Measurements from ENCODE around the gene FAM149B1.

DNA sequence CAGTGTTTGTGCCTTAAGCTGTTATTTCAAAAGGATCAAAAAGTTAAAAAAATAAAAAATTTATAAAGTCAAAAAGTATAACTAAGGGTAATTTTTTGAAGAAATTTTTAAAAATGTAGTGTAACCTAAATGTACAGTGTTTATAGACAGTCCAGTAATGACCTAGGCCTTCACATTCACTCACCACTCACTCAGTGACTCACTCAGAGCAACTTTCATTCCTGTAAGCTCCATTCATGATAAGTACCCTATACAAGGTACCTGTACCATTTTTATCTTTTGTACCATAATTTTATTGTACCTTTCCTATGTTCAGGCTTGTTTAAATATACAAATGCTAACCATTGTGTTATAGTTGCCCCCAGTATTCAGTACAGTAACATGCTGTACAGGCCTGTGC lies 57.6 kb downstream of the FAM149B1 start:
- TF ChIP-seq, protein P1, sequence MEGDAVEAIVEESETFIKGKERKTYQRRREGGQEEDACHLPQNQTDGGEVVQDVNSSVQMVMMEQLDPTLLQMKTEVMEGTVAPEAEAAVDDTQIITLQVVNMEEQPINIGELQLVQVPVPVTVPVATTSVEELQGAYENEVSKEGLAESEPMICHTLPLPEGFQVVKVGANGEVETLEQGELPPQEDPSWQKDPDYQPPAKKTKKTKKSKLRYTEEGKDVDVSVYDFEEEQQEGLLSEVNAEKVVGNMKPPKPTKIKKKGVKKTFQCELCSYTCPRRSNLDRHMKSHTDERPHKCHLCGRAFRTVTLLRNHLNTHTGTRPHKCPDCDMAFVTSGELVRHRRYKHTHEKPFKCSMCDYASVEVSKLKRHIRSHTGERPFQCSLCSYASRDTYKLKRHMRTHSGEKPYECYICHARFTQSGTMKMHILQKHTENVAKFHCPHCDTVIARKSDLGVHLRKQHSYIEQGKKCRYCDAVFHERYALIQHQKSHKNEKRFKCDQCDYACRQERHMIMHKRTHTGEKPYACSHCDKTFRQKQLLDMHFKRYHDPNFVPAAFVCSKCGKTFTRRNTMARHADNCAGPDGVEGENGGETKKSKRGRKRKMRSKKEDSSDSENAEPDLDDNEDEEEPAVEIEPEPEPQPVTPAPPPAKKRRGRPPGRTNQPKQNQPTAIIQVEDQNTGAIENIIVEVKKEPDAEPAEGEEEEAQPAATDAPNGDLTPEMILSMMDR (IDR thresholded peaks at IDR 0.05 in 4 of 5, conservative IDR thresholded peaks at IDR 0.05 in 1 of 5): no peak
- no peak for TF ChIP-seq POLR2A (IDR thresholded peaks at IDR 0.05)

All from gastrocnemius medialis (tissue), 4 donors.